Midbrain (tissue), 1 donor: ENCODE results near the gene ARPC5L.

Experiments used
- DNase-seq: peaks from one replicate; lab custom pipeline; 2025; lab: John Stamatoyannopoulos, UW

ARPC5L gene

DNA sequence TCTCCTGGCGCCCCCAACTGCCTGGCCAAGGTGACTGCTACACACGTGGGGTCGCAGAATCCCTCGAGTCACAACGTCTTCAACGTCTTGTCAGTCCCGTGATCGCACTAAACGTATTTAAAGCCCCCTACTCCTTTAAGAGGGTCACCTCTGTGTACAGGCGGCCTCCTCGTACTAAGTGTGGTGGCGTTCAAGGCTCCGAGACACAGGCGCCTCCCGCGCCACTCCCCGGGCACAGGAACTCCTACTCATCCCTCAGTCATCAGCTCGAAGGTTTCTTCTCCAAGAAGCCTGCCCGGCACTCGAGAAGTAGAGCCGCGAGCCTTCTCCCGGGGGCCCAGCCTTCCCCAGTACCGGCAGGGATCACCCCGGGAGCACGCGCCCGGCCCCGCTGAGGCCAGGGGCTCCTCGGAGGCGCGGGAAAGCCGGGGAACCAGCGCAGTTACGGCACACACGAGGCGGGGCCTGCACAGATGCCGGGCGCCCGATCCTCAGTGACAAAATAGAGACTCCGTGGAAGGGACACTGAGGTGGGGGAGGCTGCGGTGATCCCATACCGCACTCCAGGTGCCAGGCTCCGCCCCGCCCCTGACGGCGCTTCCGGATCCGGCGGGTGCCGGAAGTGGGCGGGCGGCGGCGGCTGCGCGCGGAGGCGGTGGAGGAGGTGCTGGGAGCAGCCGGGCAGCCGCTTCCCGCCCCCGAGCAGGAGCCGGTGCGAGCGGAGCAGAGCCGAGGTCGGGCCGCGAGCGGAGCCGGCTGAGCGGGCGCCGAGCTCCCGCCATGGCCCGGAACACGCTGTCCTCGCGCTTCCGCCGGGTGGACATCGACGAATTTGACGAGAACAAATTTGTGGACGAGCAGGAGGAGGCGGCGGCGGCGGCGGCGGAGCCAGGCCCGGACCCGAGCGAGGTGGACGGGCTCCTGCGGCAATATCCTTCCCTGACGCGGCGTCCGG is 6.9 kb downstream of the ARPC5L start:
- peak; percentile 85 for DNase-seq

DNA sequence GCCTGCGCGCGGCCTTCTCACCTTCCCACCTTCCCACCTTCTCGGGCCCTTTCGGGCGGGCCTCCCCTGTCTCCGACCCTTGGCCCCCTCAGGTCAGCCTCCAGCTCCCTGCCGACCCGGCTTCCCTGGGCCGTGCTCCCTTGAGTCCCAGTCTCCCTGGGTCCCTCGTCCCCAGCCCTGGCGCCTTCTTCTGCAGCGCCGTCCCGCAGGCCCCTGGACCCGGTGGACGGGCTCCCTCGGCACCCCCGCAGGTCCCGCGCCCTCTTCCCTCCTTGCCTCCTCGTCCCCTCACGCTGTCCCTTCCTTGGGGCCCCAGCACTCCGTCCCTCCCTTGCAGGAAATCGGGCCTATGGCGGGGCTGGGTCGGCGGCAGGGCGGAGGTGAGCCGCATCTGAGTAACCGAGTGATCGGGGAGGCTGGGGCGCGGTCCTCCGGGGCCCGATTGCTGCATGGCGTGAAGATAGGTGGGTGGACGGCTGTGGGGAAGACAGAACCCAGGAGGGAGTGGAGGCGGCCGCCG is 7.6 kb downstream of the ARPC5L start:
- no peak for DNase-seq

DNA sequence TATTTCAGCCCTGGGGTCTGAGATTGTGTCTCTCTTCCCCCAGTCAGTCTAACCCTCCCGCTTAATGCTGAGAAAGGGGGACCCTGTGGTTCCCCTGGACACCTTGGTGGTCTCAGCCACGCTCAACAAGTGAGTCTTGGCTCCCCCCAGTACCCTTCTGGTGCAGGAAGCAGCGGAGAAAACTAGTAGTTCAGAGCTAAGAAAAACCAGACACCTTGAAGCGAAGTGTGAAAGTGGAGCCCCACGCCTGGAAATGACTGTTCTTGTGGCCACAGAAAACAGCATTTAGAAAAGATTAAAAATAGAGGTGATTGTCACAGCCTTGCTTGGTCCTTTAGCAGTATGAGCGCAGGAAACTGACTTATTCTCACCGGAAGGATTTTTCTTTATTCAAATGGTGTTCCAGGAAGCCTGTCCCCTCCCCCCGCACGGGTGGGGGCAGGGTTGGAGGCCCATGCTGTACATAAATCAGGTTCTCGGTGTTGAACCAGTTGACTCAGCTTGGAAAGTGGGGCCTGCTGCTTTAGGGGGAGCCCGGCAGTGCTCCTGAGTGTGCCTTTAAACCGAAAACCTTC is 8.1 kb downstream of the ARPC5L start:
- no peak for DNase-seq

DNA sequence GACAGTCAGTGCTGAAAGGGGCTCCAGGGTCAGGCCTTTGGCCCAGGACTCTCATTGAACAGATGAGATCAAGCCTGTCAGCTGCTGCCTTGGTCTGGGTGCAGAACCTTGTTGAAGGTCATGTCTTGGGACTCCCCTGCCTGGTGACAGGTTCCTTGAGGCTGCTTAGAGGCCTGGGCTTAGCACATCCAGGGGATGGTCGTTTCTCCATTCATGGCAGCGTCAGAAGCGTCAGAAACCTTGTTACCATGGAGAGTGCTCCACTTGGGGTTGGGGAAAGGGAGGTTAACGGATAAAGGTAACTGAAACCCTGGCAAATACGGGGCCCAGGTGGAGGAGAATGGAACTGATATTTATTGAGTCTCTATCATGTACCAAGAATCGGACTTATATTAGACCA is 8.8 kb downstream of the ARPC5L start:
- DNase-seq: no peak

DNA sequence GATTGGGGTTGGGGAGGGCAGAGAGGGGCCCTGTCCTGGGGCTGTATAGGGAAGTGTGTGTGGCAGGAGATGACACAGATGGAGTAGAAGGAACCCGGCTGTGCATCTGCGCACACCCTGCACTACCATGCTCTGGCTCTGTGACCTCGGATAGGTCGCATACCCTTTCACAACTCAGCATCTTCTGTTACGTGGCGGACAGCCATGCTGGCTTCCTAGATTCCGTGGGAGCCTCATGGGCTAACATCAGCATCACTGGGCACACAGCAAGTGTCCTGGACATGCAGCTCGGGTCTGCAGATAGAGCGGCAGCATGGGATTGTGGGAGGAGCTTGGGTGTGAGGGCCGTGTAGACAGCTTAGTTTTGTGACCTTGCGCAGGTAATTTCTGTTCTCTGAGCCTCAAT is 9.2 kb downstream of the ARPC5L start:
- no peak for DNase-seq

DNA sequence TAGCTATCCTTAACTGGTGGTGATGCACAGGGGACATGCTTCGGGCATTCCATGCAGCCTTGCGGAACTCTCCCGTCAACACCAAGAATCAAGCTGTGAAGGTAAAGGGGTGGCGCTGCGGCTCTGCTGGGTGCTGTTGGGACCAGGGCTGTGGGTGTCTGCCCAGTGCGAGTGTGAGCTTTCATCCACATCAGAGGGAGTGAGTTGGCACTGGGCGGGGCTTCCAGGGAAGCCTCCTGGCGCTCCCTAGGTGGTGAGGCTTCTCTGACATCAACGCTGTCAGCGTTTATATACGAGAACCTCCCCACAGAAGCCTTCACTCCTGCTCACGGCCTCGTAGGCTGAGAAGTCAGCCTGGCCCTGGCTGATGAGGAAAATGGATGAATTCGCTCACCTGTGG is 11.7 kb downstream of the ARPC5L start:
- DNase-seq: no peak

DNA sequence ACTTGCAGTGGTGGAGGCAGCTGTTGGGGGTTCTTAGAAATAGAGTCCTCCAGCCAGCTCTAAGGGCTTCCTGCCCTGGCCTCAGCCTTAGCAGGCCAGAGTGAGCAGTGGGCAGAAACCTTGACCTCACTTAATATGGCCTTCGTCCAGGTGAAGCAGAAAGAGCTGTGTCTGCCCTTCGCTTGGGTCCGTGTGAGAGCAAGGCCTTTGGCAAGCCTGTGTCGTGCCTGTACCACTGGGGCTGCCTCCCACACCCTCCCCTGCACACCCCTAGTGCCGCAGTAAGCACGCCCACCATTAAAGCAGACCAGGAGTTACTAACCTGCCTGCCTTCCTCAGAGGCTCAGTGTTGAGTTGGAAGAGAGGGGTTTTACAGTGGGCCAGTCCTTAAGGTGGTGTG is 13.6 kb downstream of the ARPC5L start:
- DNase-seq: no peak

DNA sequence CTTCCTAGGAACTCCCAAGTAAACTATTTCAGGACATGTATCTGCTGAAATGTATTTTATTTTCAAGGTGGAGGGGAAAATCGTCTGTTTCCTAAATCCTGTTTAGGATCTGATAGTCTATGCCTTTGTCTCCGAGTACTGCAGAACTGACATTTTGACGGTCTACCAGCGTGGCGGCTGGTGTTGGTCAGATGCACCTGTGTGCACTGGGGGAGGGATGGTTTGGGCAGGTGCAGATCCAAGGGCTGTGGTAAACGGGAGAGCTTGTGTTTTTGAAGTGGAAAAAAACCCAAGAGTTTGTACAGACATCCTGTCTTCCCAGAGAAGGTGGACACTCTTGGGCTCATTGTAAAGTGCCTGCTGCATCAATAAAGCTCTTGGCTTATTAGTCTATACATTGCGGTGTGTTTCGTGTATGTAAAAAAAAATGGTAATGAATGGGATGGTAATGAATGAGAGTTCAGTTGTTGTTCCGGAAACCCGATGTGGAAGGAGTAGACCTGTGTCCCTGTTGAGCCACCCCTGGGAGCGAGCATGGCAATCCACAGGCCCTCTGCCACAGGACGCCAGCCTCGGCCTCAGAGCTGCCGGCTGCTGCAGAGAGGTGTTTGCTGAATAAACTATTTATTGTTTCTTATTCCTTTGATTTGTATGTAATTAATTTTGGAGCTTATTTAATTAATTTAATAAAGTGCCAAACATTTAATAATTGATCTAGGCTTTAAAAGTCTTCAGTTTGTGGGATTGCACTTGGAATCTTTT is 15.3 kb downstream of the ARPC5L start:
- no peak for DNase-seq

DNA sequence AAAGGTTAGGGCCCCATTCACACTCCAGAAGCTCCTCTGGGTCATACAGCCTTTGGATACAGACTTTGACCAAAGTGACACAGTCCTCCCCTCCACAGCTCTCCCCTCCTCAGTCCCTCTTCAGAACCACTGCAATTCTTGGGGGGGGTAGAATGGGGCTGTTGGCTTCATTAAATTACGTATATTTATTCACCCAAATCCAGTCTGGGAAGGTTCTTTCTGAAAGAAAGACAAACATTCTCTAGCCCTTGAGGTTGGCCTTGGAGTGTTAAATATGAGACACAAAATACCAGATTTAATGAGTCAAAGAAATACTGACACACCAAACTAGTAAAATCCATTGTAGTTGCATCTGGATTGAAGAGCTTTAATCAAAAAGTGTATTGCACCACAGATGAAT is 16.1 kb downstream of the ARPC5L start:
- DNase-seq: no peak

DNA sequence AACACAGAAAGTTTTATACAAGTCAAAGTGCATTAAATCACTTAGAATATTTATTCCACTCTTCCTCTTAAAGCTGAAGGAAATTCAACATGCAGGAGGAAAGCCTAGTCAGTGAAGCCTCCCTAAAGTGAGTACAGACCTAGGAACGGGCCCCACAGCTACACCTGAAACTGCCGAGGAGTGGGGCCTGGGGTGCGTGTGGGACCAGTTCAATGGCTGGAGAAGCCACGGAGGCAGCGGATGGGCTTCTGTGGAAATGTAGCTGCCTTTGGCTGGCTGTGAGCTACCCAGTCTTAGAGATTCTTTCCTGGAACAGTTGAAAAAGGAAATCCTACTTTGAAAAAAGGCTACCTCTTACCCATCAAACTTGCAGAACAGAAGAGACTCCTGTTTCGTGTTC is 16.6 kb downstream of the ARPC5L start:
- no peak for DNase-seq

DNA sequence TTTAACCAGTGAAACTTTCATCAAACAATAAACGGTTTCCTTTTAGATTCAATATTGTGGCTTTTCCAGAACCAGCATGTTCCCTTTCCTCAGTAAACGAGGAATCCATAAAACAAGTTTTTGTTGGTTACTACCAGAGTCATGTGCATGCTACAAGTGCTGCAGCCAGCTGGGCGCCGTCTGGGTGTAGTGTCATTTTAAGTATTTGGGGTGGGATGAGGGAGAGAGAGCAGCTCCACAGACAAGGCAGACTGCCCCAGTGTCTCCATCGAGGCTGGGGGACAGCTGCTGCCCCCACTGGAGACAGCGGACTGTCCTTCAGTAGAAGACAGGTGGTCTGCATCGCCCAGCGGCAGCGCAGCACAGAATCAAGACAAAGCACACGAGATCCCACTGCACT is 17.3 kb downstream of the ARPC5L start:
- DNase-seq: no peak

DNA sequence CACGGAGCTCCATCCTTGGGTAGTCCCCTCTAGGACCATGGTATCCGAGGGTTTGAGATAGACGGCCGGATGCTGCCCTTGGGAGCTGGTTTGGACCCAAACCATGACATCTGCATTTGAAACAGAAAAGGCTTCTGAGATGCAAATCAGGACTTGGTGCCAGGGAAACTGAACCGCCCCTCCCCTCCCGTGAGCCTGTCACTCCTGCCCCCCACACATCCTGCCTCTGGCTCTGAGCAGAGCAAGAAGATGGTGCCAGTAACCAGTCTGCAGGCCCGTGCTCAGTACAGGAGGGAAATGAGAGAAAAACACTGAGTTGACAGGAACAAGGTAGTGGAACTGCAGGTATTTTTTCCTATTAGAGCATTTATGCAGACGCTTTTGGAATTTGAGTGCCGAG is 18.6 kb downstream of the ARPC5L start:
- no peak for DNase-seq

DNA sequence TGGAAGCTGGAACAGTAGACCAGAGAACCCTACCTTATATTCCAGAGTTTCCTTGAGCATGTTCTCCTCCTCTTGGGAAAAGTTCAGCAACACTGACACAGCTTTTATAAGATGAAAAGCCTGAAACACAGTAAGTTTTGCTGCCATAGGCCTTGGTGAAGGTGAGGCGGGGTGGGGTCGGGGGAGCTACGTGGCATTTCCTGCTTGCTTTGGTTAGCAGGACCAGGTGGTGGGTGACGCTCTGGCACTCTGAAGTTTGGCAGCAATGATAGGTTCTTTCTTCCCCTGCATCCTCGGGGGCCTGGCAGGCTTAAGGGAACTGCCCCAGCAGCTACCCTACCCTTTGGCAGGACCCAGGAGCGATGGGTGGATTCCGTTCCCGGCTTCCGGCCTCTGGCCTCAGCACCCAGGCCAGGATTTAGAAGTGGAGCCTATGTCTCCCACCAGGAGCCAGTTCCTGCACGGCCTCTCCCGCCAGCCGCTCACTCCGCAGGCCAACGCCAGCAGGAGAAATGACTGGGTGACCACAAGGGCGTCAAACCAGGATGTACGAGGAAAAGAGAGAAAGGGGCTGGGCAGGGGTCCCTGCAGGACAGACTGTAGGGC is 19.3 kb downstream of the ARPC5L start:
- no peak for DNase-seq

DNA sequence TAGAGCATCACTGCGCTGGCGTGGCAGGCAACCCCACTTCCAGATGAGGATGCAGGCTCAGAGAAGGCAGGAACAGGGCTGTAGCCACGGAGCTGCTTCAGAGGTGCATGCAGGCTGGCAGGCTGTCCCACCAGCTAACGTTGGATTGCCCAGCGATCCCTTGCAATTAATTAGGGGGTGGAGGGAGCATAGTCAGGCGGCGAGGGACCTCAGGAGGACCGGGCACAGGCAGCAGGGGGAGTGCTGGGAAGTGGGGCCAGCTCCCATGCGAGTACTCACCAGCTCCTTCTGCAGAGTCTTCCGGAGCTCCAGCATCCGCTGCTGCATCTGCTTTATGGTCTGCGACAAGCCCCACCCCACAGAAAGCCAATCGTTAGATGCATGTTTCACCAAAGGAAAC is 20.3 kb downstream of the ARPC5L start:
- DNase-seq: no peak

DNA sequence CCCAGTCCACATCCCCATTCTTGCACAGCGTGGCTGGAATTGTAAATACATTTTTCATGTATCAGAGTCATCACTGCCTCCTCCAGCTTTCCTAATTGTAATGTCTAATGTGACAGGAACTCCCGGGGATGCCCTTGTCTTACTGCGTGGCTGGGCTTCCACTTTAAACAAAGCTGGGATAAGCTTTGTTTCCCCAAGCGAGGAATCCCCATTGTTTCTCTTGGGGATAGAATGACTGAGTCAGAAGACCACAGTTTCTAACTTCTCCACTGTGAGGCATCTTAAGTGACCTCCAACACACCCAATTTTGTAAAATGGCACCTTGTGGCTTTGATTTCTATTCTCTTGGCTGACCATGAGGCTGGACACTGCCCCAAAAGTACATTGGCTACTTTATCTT is 22.4 kb downstream of the ARPC5L start:
- no peak for DNase-seq

DNA sequence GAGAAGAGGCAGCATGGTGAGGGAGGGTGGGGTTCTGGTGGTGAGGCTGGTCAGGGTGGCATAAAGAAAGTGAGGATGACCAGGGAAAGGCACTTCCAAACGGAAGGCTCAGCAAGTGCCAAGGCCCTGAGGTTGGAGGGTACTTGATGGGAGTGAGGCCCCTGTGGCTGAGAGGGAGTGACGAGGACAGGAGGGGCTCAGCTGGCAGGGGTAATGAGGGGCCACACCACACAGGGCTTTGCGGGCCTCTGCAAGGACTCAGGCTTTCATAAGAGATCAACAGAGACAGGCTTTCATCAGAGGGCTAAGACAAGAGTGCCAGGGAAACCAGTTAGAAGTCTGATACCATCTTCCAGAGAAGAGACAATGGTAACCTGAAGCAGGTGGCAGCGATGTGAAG is 23.6 kb downstream of the ARPC5L start:
- DNase-seq: no peak

DNA sequence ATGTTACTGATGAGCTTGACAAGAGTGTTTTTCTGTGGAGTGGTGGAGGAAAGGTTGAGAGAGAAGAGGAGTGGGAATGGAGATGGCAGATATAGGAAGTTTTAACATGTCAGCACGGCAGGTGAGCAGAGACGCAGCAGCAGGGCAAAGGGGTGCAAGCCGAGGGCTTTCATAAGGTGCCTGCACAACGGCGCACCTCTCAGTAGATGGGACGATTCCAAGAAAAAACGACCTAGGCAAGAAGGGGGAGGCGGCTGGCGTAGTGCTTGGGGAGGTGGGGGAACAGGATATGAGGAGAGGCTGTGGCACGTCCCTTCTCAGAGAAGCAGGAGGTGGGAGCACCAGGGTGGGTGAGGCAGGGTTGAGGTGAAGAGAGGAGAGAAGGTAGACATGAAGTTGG is 24.5 kb downstream of the ARPC5L start:
- DNase-seq: no peak

DNA sequence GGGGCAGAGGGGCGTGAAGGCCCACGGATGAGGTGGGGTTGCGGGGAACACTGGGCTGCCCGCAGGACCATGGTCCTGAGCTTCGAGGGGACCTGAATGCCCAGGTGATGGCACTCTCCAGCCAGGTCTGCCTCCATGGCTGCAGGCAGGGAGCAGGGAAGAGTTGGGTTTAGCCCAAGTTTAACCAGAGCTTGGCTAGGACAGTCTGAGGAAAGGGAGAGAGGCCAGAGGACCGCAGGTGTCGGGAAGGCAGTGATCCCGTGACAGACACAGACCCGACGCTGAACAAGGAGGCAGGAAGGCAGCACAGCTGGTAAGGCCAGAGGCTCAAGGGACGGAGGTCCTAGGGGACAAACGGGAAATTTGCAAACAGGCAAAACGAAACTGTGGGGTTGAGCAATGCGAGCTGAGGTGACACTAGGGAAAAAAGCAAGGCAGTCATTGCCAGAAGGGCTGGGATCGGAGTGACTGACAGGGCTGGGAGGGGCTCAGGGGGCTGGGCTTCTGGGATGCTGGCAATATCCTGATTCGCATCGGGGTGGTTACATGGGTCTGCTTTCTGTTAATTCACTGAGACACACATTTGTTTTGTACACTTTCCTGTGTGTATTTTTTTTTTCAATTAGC is 25.0 kb downstream of the ARPC5L start:
- DNase-seq: no peak

DNA sequence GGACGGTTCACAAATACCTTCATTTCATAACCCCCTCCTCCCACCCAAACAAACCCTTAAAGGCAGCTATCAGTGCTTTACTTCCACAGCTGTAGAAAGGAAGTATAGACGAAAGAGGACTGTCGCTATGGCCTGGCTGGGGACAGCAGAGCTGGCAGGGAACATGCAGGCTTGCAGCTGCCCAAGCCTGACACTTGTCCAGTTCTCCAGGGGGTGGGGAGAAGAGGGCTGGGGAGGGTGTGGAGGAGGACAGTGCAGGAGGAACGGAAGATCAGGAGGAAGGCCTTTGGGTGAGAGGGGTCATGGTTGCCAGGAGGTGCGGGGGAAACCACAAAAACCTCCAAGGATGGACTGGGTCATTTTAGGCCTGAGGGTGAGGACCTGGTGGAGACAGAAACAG is 25.9 kb downstream of the ARPC5L start:
- DNase-seq: no peak

DNA sequence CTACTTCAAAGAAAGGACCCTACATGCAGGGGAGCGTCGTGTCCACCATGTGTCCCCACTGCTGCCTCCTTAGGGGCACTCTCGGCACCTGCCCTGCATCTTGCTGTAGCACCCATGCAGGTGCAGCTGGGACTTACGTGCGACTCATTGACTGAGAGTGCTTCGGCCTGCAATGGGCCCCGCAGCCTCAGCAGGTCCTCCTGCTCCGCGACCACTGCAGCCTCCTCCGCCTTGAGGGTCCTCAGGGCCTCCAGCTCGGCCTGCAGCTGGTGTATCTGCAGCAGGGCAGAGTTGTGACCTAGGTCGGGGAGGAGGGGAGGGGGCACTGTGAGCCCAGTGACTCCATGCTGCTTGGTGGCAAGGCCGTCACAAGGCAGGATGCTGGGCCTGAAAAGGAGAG is 27.1 kb downstream of the ARPC5L start:
- no peak for DNase-seq

DNA sequence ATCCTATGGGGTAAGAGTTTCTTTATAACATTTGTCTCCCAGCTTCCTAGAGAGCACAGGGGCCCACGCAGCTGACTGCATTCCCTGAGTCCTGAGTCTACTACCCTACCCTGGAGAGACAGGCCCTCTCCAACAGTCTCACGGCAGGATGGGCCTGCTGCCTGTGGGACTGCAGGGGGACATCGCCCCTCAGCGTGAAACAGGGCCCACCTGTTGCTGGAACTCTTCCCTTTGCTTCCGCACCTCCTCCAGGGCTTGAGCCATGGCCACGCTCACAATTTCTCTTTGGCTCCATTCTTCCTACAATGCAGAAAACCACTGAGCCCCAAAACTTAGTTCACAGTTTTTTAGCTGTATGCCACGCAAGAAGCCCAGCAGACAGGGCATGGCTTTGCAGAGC is 28.2 kb downstream of the ARPC5L start:
- no peak for DNase-seq
